Fibroblast of the aortic adventitia (primary cell): Measurements from ENCODE around the gene FLVCR1. TPM values are rescaled to one million over a fixed set of nuclear protein-coding genes. Genes with fewer than 3 reads are reported as not detected.

Experiments used
- DNase-seq: peaks from one replicate; pipeline ENCODE4 v3.0.0-alpha.2; 2010; ENCODE audit warnings: low read depth
- H3K4me3 ChIP-seq: 2 replicates; pipeline ENCODE4 v1.5.1; 2011; ENCODE audit warnings: low read depth, mild to moderate bottlenecking, control low read depth, low read length, moderate library complexity
- total RNA-seq: library from RNA; depleted of rRNA; stranded (reverse); fragments of >200 nt; gene quantifications from 2 replicates; pipeline ENCODE4 v1.2.3, GENCODE V29; 2012; ENCODE audit warnings: low replicate concordance
- TF ChIP-seq, protein P1 (sequence below): IDR thresholded peaks from 2 replicates; pipeline ENCODE4 v1.5.1; 2011; ENCODE audit warnings: mild to moderate bottlenecking, low read length, control low read depth, inconsistent platforms; ENCODE audit not compliant: insufficient read depth

The FLVCR1 gene
- total RNA-seq, 1 donor = 5.8 TPM

DNA sequence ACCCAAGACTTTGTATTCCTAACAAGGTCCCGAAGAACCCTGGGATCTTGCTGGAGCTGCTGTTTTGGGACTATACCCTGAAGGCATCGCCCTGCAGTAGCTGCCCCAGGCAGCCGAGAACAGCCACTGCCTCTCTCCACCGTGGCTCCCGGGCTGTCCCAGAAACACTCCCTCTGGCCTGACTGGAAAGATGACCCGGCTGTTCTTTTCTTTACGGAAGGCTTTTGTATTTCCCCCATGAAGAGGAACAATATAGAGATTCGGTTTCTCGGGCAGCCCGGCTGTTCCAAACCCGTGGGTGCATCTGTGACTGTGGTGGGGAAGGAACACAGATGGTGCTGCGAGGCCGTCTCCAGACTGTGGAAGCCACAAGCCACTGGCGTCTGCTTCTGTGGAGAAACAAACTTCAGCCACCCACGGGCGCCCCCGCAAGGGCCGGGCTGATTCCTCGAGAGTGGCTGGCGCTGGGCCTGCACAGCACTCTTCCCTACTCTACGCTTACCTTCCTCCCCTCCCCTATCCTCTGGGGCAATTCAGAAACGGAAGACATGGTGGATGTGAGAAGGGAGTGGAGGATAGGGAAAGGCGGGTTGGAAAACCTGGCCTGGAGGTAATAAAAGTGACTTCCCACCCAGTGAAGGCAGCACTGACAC lies 58.5 kb downstream of the FLVCR1 start:
- TF ChIP-seq, protein P1, sequence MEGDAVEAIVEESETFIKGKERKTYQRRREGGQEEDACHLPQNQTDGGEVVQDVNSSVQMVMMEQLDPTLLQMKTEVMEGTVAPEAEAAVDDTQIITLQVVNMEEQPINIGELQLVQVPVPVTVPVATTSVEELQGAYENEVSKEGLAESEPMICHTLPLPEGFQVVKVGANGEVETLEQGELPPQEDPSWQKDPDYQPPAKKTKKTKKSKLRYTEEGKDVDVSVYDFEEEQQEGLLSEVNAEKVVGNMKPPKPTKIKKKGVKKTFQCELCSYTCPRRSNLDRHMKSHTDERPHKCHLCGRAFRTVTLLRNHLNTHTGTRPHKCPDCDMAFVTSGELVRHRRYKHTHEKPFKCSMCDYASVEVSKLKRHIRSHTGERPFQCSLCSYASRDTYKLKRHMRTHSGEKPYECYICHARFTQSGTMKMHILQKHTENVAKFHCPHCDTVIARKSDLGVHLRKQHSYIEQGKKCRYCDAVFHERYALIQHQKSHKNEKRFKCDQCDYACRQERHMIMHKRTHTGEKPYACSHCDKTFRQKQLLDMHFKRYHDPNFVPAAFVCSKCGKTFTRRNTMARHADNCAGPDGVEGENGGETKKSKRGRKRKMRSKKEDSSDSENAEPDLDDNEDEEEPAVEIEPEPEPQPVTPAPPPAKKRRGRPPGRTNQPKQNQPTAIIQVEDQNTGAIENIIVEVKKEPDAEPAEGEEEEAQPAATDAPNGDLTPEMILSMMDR = no peak
- DNase-seq = peak; percentile 8
- H3K4me3 ChIP-seq = no peak overlapping the region

DNA sequence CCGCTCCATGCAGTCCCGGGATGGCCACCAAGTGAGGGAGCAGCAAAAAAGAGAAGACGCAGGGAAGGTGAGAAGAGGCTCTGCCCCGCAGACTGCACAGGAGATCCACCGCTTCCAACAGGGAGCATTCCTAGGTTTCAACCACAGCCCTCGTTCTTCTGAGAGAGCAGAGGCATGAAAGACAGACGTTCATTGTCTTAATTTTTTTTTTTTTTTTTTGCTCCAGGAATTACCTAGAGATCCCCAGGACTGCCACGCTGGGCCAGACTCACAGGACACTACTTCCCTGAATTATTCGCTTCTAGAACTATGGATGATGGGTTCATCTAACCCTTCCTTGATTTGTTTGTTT lies 59.0 kb downstream of the FLVCR1 start:
- no peak overlapping the region for H3K4me3 ChIP-seq
- no peak for DNase-seq
- TF ChIP-seq, protein P1 = no peak

DNA sequence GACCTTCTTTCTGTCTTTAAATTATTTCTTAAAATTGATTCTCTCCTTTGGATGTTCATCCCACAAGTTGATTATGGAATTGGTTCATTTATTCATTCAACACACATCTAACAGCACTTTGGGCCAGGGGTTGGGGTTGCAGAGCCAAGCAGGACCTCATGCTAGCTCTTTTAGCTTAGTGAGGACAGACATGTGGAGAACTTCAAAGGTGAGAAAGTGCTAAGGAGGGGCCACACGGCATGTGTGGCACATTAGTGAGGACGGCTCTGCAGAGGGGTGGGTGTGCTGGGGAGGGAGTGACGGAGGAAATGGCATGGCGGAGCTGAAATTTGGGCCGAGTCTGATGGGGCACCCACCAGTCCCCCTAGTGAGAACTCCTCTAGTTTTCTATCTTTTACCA lies 59.8 kb downstream of the FLVCR1 start:
- DNase-seq = no peak
- H3K4me3 ChIP-seq = no peak overlapping the region
- TF ChIP-seq, protein P1 = no peak

DNA sequence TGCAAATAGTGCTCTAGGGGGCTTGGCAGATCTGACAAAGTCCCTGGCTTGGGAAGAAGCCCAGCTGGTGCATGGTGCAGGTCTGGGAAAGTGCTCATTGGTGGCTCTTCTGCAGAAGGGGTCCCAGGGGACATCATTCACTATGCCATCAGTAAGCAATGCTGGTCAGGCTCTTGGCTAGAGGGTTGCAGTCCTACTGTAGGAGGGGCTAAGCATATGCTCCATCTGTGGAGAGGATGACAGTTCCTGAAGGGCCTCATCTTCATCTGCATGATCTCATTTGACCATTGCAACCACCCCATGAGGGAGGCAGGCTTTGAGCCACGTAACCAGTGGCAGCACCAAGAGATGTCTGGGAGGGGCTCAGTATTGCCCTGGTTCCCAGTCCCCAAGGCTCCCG lies 60.7 kb downstream of the FLVCR1 start:
- TF ChIP-seq, protein P1 = no peak
- DNase-seq = no peak
- H3K4me3 ChIP-seq = no peak overlapping the region

DNA sequence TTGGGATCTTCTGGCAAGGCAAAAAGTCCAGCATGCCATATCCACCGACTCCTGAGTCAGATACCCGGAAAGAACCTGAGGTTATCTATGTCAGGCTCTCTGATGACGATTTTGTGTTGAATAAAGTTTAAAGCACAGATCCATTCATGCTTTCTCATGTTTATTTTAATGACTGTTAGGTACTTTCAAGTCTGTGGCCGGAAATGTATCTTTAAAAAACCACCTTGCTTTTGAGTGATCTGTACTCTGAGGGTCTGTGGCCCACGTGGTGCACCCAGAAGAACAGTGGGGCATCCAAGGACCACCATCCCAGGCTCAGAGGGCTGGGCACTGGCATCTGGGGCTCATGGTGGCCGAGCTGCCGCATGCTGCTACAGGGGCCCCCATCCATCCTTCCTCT lies 62.2 kb downstream of the FLVCR1 start:
- no peak for DNase-seq
- TF ChIP-seq, protein P1 = no peak
- no peak overlapping the region for H3K4me3 ChIP-seq

DNA sequence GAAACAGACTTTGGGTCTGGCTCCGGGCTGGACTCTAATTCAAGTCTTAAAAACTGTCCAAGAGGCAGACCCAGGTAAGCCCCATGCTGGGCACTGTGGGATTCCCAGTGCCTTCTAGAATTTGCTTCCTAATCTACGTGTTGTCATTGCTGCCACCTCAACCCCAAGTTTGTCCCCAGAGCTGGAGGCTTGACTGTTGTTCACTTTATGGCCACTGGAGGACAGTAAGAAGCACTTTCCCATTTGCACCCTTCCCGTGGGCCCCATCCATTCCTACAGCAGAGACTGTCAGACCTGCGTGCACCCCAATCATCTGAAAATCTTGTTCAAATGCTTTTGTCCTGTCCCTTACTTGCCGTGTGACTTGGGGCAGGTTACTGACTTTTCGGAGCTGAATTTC lies 62.8 kb downstream of the FLVCR1 start:
- TF ChIP-seq, protein P1 = peak; percentile 32
- no peak for DNase-seq

DNA sequence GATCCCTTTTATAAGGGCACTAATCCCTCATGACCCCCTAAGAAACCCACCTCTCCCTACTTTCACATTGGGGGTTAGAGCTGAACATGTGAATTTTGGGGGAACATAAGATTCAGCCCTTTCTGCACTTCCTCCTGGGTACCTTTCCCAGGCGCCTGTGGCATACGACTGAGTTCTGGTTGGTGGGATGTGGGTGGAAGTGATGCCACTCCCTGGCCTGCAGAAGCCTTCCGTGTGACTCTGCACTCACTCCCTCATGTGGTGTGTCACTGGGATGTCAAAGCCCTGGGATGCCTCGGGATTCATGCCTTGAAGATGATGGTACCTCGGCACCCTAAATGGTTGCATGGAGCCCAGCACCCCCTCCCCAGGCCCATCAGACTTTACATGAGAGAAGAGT lies 63.9 kb downstream of the FLVCR1 start:
- no peak for DNase-seq
- H3K4me3 ChIP-seq = no peak overlapping the region
- TF ChIP-seq, protein P1 = no peak

More for the DNA sequence above, 62.8 kb downstream of the FLVCR1 start:
- H3K4me3 ChIP-seq = no peak overlapping the region
